HEK293T (cell line): ENCODE results near the gene SLC1A6.

Experiments used
- FOXA1 ChIP-seq: fragments of 450-650 bp; IDR thresholded peaks from 2 replicates; pipeline ENCODE4 v1.6.1; 2016; ENCODE audit warnings: mild to moderate bottlenecking
- HDGF ChIP-seq: fragments of 450-650 bp; IDR thresholded peaks from 2 replicates; pipeline ENCODE4 v1.6.1; 2017; ENCODE audit warnings: antibody characterized with exemption, borderline replicate concordance
- LEF1 ChIP-seq: fragments of 450-650 bp; IDR thresholded peaks from 2 replicates; pipeline ENCODE4 v1.6.1; 2017; ENCODE audit warnings: mild to moderate bottlenecking, borderline replicate concordance

DNA sequence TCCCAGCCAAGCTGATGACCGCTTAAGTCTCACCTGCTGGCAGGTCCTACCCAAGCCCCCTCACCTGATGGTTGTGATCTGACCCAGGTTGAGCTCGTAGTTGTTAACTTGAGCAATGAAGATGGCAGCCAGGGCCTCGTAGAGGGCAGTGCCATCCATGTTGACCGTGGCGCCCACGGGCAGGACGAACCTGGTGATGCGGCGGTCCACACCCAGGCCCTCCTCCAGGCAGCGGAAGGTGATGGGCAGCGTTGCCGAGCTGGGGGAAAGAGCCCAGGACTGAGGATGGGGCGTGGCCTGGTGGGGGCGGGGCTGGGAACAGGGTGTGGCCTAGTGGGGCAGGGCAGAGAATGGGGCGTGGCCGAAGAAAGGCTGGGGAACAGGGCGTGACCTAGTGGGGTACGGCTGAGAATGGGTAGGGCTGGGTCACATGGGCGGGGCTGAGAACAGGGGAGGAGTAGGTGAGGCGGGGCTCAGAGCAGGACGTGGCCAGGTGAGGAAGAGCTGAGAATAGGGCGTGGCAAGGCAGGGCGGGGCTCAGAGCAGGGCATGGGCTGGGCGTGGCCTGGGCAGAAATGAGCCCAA, 25.5 kb downstream of the SLC1A6 start:
- no peak for TF ChIP-seq LEF1
- no peak for TF ChIP-seq HDGF
- no peak for TF ChIP-seq FOXA1
